C4-2B (cell line): ENCODE data around the gene CEL.
"Not testable (repeated sequence)": the region's sequence is repeated elsewhere in the genome, so short reads cannot be mapped to it uniquely, and the experiment has no call there.

Experiments
- ZFX ChIP-seq: fragments of 450-650 bp; IDR thresholded peaks from 2 replicates; pipeline ENCODE4 v1.6.1; 2017
- TF ChIP-seq, protein P1 (sequence below): fragments of 450-650 bp; conservative IDR thresholded peaks from 2 replicates; pipeline ENCODE4 v1.5.1; 2017; ENCODE audit warnings: mild to moderate bottlenecking

DNA sequence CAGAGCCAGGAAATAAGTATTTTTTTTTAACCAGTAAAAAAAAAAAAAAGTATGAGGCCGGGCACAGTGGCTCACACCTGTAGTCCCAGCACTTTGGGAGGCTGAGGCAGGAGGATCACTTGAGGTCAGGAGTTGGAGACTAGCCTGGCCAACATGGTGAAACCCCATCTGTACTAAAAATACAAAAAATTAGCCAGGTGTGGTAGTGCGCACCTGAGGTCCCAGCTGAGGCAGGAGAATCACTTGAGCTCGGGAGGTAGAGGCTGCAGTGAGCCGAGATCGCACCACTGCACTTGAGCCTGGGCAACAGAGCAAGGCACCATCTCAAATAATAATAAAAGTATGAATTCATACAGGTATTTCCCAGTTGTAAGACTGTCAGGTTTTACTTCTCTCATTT is 10.4 kb downstream of the CEL start:
- TF ChIP-seq, protein P1, sequence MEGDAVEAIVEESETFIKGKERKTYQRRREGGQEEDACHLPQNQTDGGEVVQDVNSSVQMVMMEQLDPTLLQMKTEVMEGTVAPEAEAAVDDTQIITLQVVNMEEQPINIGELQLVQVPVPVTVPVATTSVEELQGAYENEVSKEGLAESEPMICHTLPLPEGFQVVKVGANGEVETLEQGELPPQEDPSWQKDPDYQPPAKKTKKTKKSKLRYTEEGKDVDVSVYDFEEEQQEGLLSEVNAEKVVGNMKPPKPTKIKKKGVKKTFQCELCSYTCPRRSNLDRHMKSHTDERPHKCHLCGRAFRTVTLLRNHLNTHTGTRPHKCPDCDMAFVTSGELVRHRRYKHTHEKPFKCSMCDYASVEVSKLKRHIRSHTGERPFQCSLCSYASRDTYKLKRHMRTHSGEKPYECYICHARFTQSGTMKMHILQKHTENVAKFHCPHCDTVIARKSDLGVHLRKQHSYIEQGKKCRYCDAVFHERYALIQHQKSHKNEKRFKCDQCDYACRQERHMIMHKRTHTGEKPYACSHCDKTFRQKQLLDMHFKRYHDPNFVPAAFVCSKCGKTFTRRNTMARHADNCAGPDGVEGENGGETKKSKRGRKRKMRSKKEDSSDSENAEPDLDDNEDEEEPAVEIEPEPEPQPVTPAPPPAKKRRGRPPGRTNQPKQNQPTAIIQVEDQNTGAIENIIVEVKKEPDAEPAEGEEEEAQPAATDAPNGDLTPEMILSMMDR: not testable (repeated sequence)
- not testable (repeated sequence) for TF ChIP-seq ZFX
